ENCODE results near the gene PEX16. TPM values are rescaled to one million over a fixed set of nuclear protein-coding genes. Genes with fewer than 3 reads are reported as not detected.

Gene PEX16
- total and polyA plus RNA-seq, 10 donors, result 29.2 to 50.1 (median 34.9) TPM

DNA sequence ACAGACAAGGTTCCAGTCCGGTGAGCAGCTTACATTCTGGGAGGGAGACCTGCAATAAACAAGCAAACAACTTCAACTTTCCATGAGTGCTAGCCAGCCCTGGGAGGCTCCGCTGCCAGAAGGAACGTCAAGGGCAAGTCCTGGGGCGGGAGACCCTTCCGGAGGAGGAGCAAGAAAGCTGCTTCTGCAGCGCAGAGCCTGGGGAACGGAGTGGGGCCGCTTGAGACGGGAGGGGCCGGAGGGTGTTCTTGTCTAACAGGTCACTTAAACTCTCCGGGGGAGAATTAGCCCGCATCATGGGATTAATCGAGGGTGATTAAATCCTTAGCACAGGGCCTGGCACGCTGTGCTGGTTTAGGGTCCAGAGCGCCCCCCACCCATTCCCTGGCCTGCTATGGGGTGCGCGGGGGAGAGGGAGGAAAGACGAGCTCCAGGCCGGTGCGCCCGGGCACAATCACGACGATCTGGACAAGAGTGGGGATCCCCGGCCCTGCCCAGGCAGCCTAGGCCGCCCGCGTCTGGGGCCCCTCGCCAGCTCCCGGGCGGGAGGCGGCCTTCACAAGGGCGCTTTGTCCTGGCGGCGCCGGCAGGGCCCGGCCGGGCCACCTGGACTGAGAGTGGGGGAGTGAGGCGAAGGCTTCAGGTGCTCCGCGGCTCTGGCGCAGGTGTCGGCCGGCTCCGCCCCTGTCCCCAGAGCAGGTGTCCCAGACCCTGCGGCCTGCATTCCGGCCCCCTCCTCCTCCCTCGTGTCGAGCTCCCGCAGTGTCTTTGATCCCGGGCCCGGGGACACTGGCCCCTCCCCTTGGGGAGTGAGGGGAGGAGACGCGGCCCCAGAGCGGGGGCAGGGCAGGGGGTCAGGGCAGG lies 4.1 kb upstream of the PEX16 start:
- TF ChIP-seq POLR2A (IDR thresholded peaks at IDR 0.05) (no peak), POLR2AphosphoS5 (IDR thresholded peaks at IDR 0.05) (no peak)
- TF ChIP-seq, protein P1, sequence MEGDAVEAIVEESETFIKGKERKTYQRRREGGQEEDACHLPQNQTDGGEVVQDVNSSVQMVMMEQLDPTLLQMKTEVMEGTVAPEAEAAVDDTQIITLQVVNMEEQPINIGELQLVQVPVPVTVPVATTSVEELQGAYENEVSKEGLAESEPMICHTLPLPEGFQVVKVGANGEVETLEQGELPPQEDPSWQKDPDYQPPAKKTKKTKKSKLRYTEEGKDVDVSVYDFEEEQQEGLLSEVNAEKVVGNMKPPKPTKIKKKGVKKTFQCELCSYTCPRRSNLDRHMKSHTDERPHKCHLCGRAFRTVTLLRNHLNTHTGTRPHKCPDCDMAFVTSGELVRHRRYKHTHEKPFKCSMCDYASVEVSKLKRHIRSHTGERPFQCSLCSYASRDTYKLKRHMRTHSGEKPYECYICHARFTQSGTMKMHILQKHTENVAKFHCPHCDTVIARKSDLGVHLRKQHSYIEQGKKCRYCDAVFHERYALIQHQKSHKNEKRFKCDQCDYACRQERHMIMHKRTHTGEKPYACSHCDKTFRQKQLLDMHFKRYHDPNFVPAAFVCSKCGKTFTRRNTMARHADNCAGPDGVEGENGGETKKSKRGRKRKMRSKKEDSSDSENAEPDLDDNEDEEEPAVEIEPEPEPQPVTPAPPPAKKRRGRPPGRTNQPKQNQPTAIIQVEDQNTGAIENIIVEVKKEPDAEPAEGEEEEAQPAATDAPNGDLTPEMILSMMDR (IDR thresholded peaks at IDR 0.05 in 8 of 11, conservative IDR thresholded peaks at IDR 0.05 in 3 of 11), result no peak
- Histone ChIP-seq H3K4me1 (peaks cover 14 to 73% (median 37%) of the 10 kb centered on the region in 6 donors), H3K9me3 (no peaks in the 10 kb centered on the region), H3K27ac (peak overlapping the region in 4 of 8 donors; percentile 63 to 79 (median 70)), H3K4me3 (peak overlapping the region; percentile 33 to 76 (median 49)), H3K27me3 (replicated peaks in 1 of 7) (peaks cover 0 to 52% (median 20%) of the 10 kb centered on the region in 7 donors), H3K36me3 (no peaks in the 10 kb centered on the region)
- intact Hi-C loops (cut with DNase I; ENCODE audit: low total_unique reads), result no loop called here
- WGBS, 5 donors, result 41 to 72% (median 45%) methylated on average over 21 to 54 of the region's 54 CpGs
- no peak for DNase-seq

- TF ChIP-seq POLR2A (IDR thresholded peaks at IDR 0.05) (no peak), POLR2AphosphoS5 (IDR thresholded peaks at IDR 0.05) (no peak)
- TF ChIP-seq, protein P1 (IDR thresholded peaks at IDR 0.05 in 8 of 11, conservative IDR thresholded peaks at IDR 0.05 in 3 of 11), result no peak
- intact Hi-C loops (cut with DNase I; ENCODE audit: low total_unique reads), result no loop called here
- Histone ChIP-seq H3K9me3 (no peaks in the 10 kb centered on the region), H3K27ac (peak overlapping the region in 1 of 8 donors; percentile 96), H3K4me1 (peaks cover 20 to 80% (median 47%) of the 10 kb centered on the region in 6 donors), H3K36me3 (peaks cover 0 to 6% (median under 1%) of the 10 kb centered on the region in 6 donors), H3K27me3 (replicated peaks in 1 of 7) (peaks cover 0 to 48% (median 20%) of the 10 kb centered on the region in 7 donors), H3K4me3 (no peak overlapping the region)
- peak; percentile 58 for DNase-seq
- 92 to 95% (median 92%) methylated on average over 6 of the region's 6 CpGs for WGBS, 5 donors
Observed at GRCh38 chr11:45920531-45921477, 3.1 kb upstream of the PEX16 start.

DNA sequence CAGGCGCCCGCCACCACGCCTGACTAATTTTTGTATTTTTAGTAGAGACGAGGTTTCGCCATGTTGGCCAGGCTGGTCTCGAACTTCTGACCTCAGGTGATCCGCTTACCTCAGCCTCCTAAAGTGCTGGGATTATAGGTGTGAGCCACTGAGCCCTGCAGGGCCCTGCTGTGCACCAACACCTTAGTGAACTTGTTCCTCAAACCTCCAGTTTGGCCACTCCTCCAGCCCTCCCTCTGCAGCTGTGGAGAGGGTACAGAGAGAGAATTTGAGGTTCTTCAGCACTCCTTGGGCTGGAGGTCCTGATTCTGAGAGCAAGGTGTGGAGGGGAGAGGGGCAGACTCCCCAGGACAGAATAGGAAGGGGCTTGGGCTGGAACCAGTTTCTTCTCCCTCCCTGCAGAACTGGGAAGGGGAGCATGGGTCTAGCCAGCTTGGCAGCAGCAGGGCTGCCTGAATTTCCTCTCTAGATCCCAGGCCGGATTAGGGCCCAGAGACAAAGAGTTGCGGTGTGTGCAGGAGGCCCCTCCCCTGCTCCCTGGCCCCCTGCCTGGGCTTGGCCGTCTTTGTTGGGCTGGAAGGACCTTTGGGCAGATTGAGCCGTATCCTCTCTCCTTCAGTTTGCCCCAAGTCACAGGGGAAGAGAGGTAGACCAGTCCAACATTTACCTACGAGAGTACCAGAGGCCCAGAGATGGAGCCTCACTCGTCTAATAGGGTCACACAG lies 2.3 kb upstream of the PEX16 start:
- intact Hi-C loops (cut with DNase I; ENCODE audit: low total_unique reads), result loop anchor here (5.0 kb wide), 1 partner anchor 78 kb away; no protein-coding TSS in a partner anchor
- Histone ChIP-seq H3K27ac (peak overlapping the region in 3 of 8 donors; percentile 89 to 96 (median 93)), H3K4me1 (peaks cover 20 to 89% (median 51%) of the 10 kb centered on the region in 6 donors), H3K27me3 (replicated peaks in 1 of 7) (peaks cover 0 to 40% (median 20%) of the 10 kb centered on the region in 7 donors), H3K36me3 (peaks cover 0 to 14% (median 8%) of the 10 kb centered on the region in 6 donors), H3K4me3 (no peak overlapping the region), H3K9me3 (no peaks in the 10 kb centered on the region)
- peak; percentile 76 for DNase-seq
- 75 to 81% (median 79%) methylated on average over 13 of the region's 13 CpGs for WGBS, 5 donors
- TF ChIP-seq POLR2A (IDR thresholded peaks at IDR 0.05), result no peak
- TF ChIP-seq POLR2AphosphoS5 (IDR thresholded peaks at IDR 0.05), result no peak
- TF ChIP-seq, protein P1 (IDR thresholded peaks at IDR 0.05 in 8 of 11, conservative IDR thresholded peaks at IDR 0.05 in 3 of 11), result no peak

Measured in spleen (tissue), 11 donors.